HepG2 (cell line): ENCODE measurements around the gene TBC1D14. TPM values are rescaled to one million over a fixed set of nuclear protein-coding genes. Genes with fewer than 3 reads are reported as not detected.
A peak's percentile ranks its signal among the peaks of the same experiment; 100 is the strongest.

Source experiments
- CBX5 ChIP-seq: sonication (generic); formaldehyde crosslinking; IDR thresholded peaks from 2 replicates; pipeline ENCODE4 v1.4.0; 2020; ENCODE audit warnings: missing genetic modification reagents, borderline replicate concordance
- ELF3 ChIP-seq: IDR thresholded peaks from 2 replicates; pipeline ENCODE4 v1.6.1; 2016; ENCODE audit warnings: missing genetic modification reagents, missing compliant biosample characterization
- IRF9 ChIP-seq: sonication (generic); formaldehyde crosslinking; IDR thresholded peaks from 2 replicates; pipeline ENCODE4 v1.8.0; 2022; ENCODE audit warnings: missing genetic modification reagents, mild to moderate bottlenecking, borderline replicate concordance
- LCORL ChIP-seq, 2 experiments: fragments of 450-650 bp in 1 of 2; sonication (generic) in 1 of 2; formaldehyde crosslinking in 1 of 2; IDR thresholded peaks; 2 replicates each; pipeline versions ENCODE4 v1.5.0 to v1.6.1; 2017 to 2020; ENCODE audit warnings: antibody characterized with exemption in 1 of 2, missing genetic modification reagents in 1 of 2
- MED13 ChIP-seq: sonication (generic); formaldehyde crosslinking; IDR thresholded peaks from 2 replicates; pipeline ENCODE4 v1.5.0; 2020; ENCODE audit warnings: missing genetic modification reagents
- MTERF4 ChIP-seq: sonication (generic); formaldehyde crosslinking; IDR thresholded peaks from 2 replicates; pipeline ENCODE4 v1.8.0; 2023; ENCODE audit warnings: mild to moderate bottlenecking, missing genetic modification reagents
- NFIC ChIP-seq: IDR thresholded peaks from 2 replicates; pipeline ENCODE4 v1.6.1; 2012; ENCODE audit warnings: mild to moderate bottlenecking, low read length, inconsistent platforms
- SNAPC4 ChIP-seq: sonication (generic); formaldehyde crosslinking; IDR thresholded peaks from 2 replicates; pipeline ENCODE4 v1.4.0; 2020; ENCODE audit warnings: mild to moderate bottlenecking, missing genetic modification reagents
- SOX13 ChIP-seq, 3 experiments: fragments of 450-650 bp in 1 of 3; sonication (generic) in 1 of 3; formaldehyde crosslinking in 1 of 3; IDR thresholded peaks in 2 of 3; conservative IDR thresholded peaks in 1 of 3; 2 replicates each; pipeline versions ENCODE4 v1.5.0 to v1.6.1; 2016 to 2020; ENCODE audit warnings: antibody characterized with exemption in 1 of 3, mild to moderate bottlenecking in 1 of 3, missing compliant biosample characterization in 1 of 3, missing genetic modification reagents in 1 of 3, moderate library complexity in 1 of 3
- TBX3 ChIP-seq: fragments of 450-650 bp; IDR thresholded peaks from 2 replicates; pipeline ENCODE4 v1.6.1; 2017; ENCODE audit warnings: antibody characterized with exemption, mild to moderate bottlenecking, inconsistent platforms, borderline replicate concordance
- TERF1 ChIP-seq: sonication (generic); formaldehyde crosslinking; IDR thresholded peaks from 2 replicates; pipeline ENCODE4 v1.8.0; 2022; ENCODE audit warnings: mild to moderate bottlenecking, missing genetic modification reagents, moderate library complexity
- ZFP91 ChIP-seq: sonication (generic); formaldehyde crosslinking; IDR thresholded peaks from 2 replicates; pipeline ENCODE4 v1.9.0; 2022; ENCODE audit warnings: missing genetic modification reagents, mild to moderate bottlenecking, borderline replicate concordance
- ZNF276 ChIP-seq: sonication (generic); formaldehyde crosslinking; IDR thresholded peaks from 2 replicates; pipeline ENCODE4 v1.4.0; 2020; ENCODE audit warnings: mild to moderate bottlenecking, low read depth, missing genetic modification reagents
- ZNF558 ChIP-seq: sonication (generic); formaldehyde crosslinking; IDR thresholded peaks from 2 replicates; pipeline ENCODE4 v1.9.0; 2022; ENCODE audit warnings: mild to moderate bottlenecking, missing genetic modification reagents, borderline replicate concordance
- polyA plus RNA-seq, 8 experiments: library from polyadenylated mRNA; depleted of rRNA in 3 of 8; stranded (reverse) in 7 of 8; unstranded in 1 of 8; fragments of >200 nt; fragmentation: Illumina TruSeq in 4 of 8; extraction: Trizol in 4 of 8; gene quantifications; 2 replicates each; pipeline versions ENCODE4 v1.2.1 to v1.2.3, GENCODE V29; 2011 to 2016; ENCODE audit warnings: low read depth in 4 of 8, missing spikeins in 1 of 8, mixed read lengths in 1 of 8; ENCODE audit not compliant: insufficient read depth in 1 of 8
- total RNA-seq, 5 experiments: library from RNA; depleted of rRNA; stranded (reverse); fragments of >200 nt; fragmentation: Illumina TruSeq; extraction: Trizol; gene quantifications; 2 replicates each; pipeline ENCODE4 v1.2.3, GENCODE V29; 2016; ENCODE audit warnings: low read depth in 1 of 5

Gene TBC1D14
- total and polyA plus RNA-seq, 2 of the 13 experiments (the other 11 are each of a cell fraction or from before 2014, with no cell fraction given) = 29.5 to 46.5 TPM

GRCh38 chr4:6917461-6918271 lies 8.0 kb downstream of the TBC1D14 start (continued):
- no peak for TF ChIP-seq SNAPC4
- TF ChIP-seq ZNF276 = peak; percentile 85
- TF ChIP-seq ELF3 (CRISPR knock-in tag) = peak; percentile 99
- TF ChIP-seq IRF9 = no peak
- peak; percentile 90; the same call in 1 of the 2 replicates for TF ChIP-seq CBX5 (CRISPR knock-in tag)
- peak; percentile 98 for TF ChIP-seq TBX3
- TF ChIP-seq NFIC = peak; percentile 93
- no peak for TF ChIP-seq TERF1 (CRISPR knock-in tag)
- peak; percentile 96 for TF ChIP-seq SOX13 (IDR thresholded peaks at IDR 0.05)
- peak in 1 of 2 experiments; percentile 99; a peak in 2 of 4 replicates for TF ChIP-seq SOX13 (CRISPR knock-in tag; conservative IDR thresholded peaks at IDR 0.05 in 1 of 2, IDR thresholded peaks at IDR 0.05 in 1 of 2)
- TF ChIP-seq MTERF4 = peak; percentile 83; the same call in 1 of the 2 replicates
- no peak for TF ChIP-seq LCORL (IDR thresholded peaks at IDR 0.05)
- TF ChIP-seq LCORL (CRISPR knock-in tag; IDR thresholded peaks at IDR 0.05) = peak; percentile 89
- no peak for TF ChIP-seq ZFP91 (CRISPR knock-in tag)
- TF ChIP-seq MED13 (CRISPR knock-in tag) = 0 out of 2 replicates have a peak, but pooled peaks have one; percentile 25
- TF ChIP-seq ZNF558 (CRISPR knock-in tag) = no peak
